Prostate gland (tissue), 2 donors: ENCODE measurements around the gene ARFIP1. TPM values are rescaled to one million over a fixed set of nuclear protein-coding genes. Genes with fewer than 3 reads are reported as not detected.

Source experiments
- DNase-seq: peaks from one replicate; pipeline ENCODE4 v3.0.0-alpha.2; 2019; ENCODE audit warnings: low spot score
- H3K27ac ChIP-seq, 2 donors: fragments of 200-600 bp; sonication (generic); 2 replicates each; pipeline ENCODE4 v1.5.1; 2017 to 2019
- H3K27me3 ChIP-seq: fragments of 200-600 bp; sonication (generic); replicated peaks from 2 replicates; pipeline ENCODE4 v1.5.1; 2019; ENCODE audit not compliant: insufficient read depth
- H3K36me3 ChIP-seq, 2 donors: fragments of 200-600 bp; sonication (generic); 1 replicate in 1 of 2; 2 replicates in 1 of 2; pipeline versions ENCODE4 v1.5.1 to v1.8.1; 2017 to 2019
- H3K4me1 ChIP-seq: fragments of 200-600 bp; sonication (generic); replicated peaks from 2 replicates; pipeline ENCODE4 v1.5.1; 2019
- H3K4me3 ChIP-seq, 2 donors: fragments of 200-600 bp; sonication (generic); 2 replicates each; pipeline ENCODE4 v1.5.1; 2017 to 2019
- H3K9me3 ChIP-seq: fragments of 200-600 bp; sonication (generic); 2 replicates; pipeline ENCODE4 v1.5.1; 2017
- CTCF ChIP-seq, 4 experiments: fragments of 200-600 bp in 2 of 4; fragments of 450-650 bp in 2 of 4; sonication (generic) in 2 of 4; IDR thresholded peaks; 1 replicate in 3 of 4; 2 replicates in 1 of 4; pipeline ENCODE4 v1.5.1; 2016 to 2019; ENCODE audit warnings: antibody characterized with exemption in 4 of 4, mild to moderate bottlenecking in 2 of 4, moderate library complexity in 2 of 4
- POLR2A ChIP-seq: fragments of 450-650 bp; IDR thresholded peaks from one replicate; pipeline ENCODE4 v1.6.1; 2016; ENCODE audit warnings: antibody characterized with exemption, mild to moderate bottlenecking
- POLR2AphosphoS5 ChIP-seq: sonication (generic); formaldehyde crosslinking; IDR thresholded peaks from one replicate; pipeline ENCODE4 v1.6.1; 2017; ENCODE audit warnings: antibody characterized with exemption
- WGBS: methylation state at CpG from one replicate; pipeline ENCODE4 v1.1.5; 2018; 5-methylcytosine and 5-hydroxymethylcytosine counted together
- intact Hi-C: fragments of 100-400 bp; cut with DNase I; formaldehyde crosslinking; loops from one replicate; pipeline ENCODE4 v1.14.2; 2022
- total RNA-seq, 2 donors: library from RNA; depleted of rRNA; stranded (reverse); fragments of >200 nt; gene quantifications; one replicate each; pipeline ENCODE4 v1.1.0, GENCODE V29; 2016

ARFIP1 gene
- total RNA-seq, 2 donors from 2014 or later: 34.7 to 38.9 TPM

- Histone ChIP-seq H3K27me3 (no peaks in the 10 kb centered on the region), H3K27ac (no peak overlapping the region), H3K9me3 (no peaks in the 10 kb centered on the region), H3K4me1 (peaks cover 11% of the 10 kb centered on the region), H3K36me3 (no peaks in the 10 kb centered on the region), H3K4me3 (no peak overlapping the region)
- no peak for TF ChIP-seq POLR2AphosphoS5
- TF ChIP-seq CTCF (IDR thresholded peaks at IDR 0.05): no peak
- TF ChIP-seq POLR2A: no peak
- DNase-seq: no peak
- intact Hi-C loops: no loop called here
- WGBS: 54% methylated on average over 3 of the region's 3 CpGs
Observed at GRCh38 chr4:152785639-152786615, 6.2 kb downstream of the ARFIP1 start.

GRCh38 chr4:152786627-152787026, 6.9 kb downstream of the ARFIP1 start:
- Histone ChIP-seq H3K4me1 (peaks cover 9% of the 10 kb centered on the region), H3K27me3 (no peaks in the 10 kb centered on the region), H3K36me3 (no peaks in the 10 kb centered on the region), H3K27ac (no peak overlapping the region), H3K4me3 (no peak overlapping the region), H3K9me3 (no peaks in the 10 kb centered on the region)
- DNase-seq: no peak
- TF ChIP-seq POLR2AphosphoS5 (no peak), CTCF (IDR thresholded peaks at IDR 0.05) (no peak), POLR2A (no peak)
- 98% methylated on average over 1 of the region's 1 CpG for WGBS
- intact Hi-C loops: no loop called here

GRCh38 chr4:152795891-152796290, 16.1 kb downstream of the ARFIP1 start:
- no peak for TF ChIP-seq POLR2AphosphoS5
- TF ChIP-seq POLR2A: no peak
- no peak for TF ChIP-seq CTCF (IDR thresholded peaks at IDR 0.05)
- Histone ChIP-seq H3K4me1 (no peaks in the 10 kb centered on the region), H3K27ac (no peak overlapping the region), H3K4me3 (no peak overlapping the region), H3K27me3 (no peaks in the 10 kb centered on the region), H3K36me3 (no peaks in the 10 kb centered on the region), H3K9me3 (no peaks in the 10 kb centered on the region)
- WGBS: 98% methylated on average over 3 of the region's 3 CpGs
- intact Hi-C loops: no loop called here
- DNase-seq: no peak

GRCh38 chr4:152803541-152803940, 23.8 kb downstream of the ARFIP1 start:
- Histone ChIP-seq H3K4me3 (no peak overlapping the region), H3K27me3 (no peaks in the 10 kb centered on the region), H3K27ac (no peak overlapping the region), H3K9me3 (no peaks in the 10 kb centered on the region), H3K36me3 (no peaks in the 10 kb centered on the region), H3K4me1 (no peaks in the 10 kb centered on the region)
- intact Hi-C loops: no loop called here
- 79% methylated on average over 1 of the region's 1 CpG for WGBS
- TF ChIP-seq CTCF (IDR thresholded peaks at IDR 0.05): no peak
- TF ChIP-seq POLR2AphosphoS5: no peak
- TF ChIP-seq POLR2A: no peak
- no peak for DNase-seq
